ENCODE measurements around the gene PEX10. TPM values are rescaled to one million over a fixed set of nuclear protein-coding genes. Genes with fewer than 3 reads are reported as not detected.

The PEX10 gene
- total and polyA plus RNA-seq, 4 experiments from 2014 or later: 7.2 to 13.0 (median 10.1) TPM

DNA sequence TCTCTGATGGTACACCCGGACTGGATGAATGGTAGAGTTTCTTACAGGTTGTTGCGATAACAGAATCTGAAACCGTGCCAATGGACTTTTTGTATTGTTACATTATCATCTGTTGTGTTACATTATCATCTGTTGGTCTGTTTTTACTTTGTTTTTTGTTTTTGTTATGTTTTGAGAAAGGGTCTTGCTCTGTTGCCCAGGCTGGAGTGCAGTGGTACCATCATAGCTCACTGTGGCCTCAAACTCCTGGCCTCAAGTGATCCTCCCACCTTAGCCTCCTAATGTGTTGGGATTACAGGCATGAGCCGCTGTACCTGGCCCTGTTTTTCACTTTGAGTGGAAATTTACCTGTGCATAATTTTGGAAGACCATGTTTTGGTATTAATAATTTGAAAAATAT, 10.2 kb upstream of the PEX10 start:
- ChIA-PET POLR2A (ENCODE audit: partially characterized antibody) (no interaction called here), CTCF (ENCODE audit: partially characterized antibody) (no interaction called here)
- Mint-ChIP-seq H3K27ac (no peak overlapping the region), H3K27me3 (no peaks in the 10 kb centered on the region), H3K4me1 (peaks cover 0 to 11% (median under 1%) of the 10 kb centered on the region in 4 donors), H3K36me3 (peaks cover 0 to 1% of the 10 kb centered on the region in 2 donors), H3K4me3 (no peak overlapping the region), H3K9me3 (peaks cover 0 to 14% (median 0%) of the 10 kb centered on the region in 8 donors)
- H3K27me3 ChIP-seq (ENCODE audit: insufficient read depth, low read length): no peaks in the 10 kb centered on the region
- no peaks in the 10 kb centered on the region for H3K9me3 ChIP-seq (ENCODE audit: control insufficient read depth in 1 of 2, low read length in 2 of 2)
- H3K4me1 ChIP-seq (ENCODE audit: insufficient read depth, low read length): peaks cover 6% of the 10 kb centered on the region
- DNase-seq: no peak
- H3K27ac ChIP-seq (ENCODE audit: low read depth, low read length): no peak overlapping the region
- no peaks in the 10 kb centered on the region for H3K36me3 ChIP-seq (ENCODE audit: insufficient read depth, low read length)
- H3K4me3 ChIP-seq (ENCODE audit: low read length in 2 of 2): no peak overlapping the region
- intact Hi-C loops (cut with micrococcal nuclease): no loop called here

DNA sequence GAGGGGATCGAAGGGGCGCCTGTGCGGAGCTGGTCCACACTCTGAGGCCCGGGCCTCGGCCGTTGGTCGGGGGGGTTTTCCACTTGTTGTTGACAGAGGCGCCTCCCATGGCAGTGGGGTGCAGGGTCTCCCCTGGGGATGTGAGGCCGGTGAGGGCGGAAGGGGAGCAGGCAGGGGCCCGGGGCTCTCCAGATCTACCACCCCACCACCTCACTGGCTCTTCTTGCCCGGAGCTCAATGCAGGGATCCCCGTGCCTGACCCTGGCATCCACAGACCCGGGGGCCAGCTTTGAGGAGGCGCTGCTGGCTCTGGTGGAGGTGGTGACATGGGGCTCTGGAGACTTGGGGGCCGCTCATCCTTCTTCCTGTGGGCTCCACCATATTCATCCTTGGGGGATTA, 7.1 kb upstream of the PEX10 start:
- intact Hi-C loops (cut with micrococcal nuclease): no loop called here
- ChIA-PET POLR2A (ENCODE audit: partially characterized antibody) (interaction anchor here (1.0 to 1.4 kb wide), 3 partner anchors 26 to 137 kb away, joined by 3 to 4 read pairs (median 4); partner anchors contain the start of gene TNFRSF14), CTCF (ENCODE audit: partially characterized antibody) (interaction anchor here (1.3 kb wide), 1 partner anchor 129 kb away, joined by 3 read pairs; no protein-coding TSS in a partner anchor)
- Histone ChIP-seq H3K36me3 (ENCODE audit: insufficient read depth, low read length) (no peaks in the 10 kb centered on the region), H3K27ac (ENCODE audit: low read depth, low read length) (no peak overlapping the region), H3K4me3 (ENCODE audit: low read length in 2 of 2) (no peak overlapping the region), H3K27me3 (ENCODE audit: insufficient read depth, low read length) (no peaks in the 10 kb centered on the region), H3K4me1 (ENCODE audit: insufficient read depth, low read length) (peaks cover 37% of the 10 kb centered on the region), H3K9me3 (ENCODE audit: control insufficient read depth in 1 of 2, low read length in 2 of 2) (no peaks in the 10 kb centered on the region)
- Mint-ChIP-seq H3K27me3 (no peaks in the 10 kb centered on the region), H3K36me3 (peaks cover 0 to 4% of the 10 kb centered on the region in 2 donors), H3K9me3 (peaks cover 0 to 14% (median 0%) of the 10 kb centered on the region in 8 donors), H3K4me3 (no peak overlapping the region), H3K27ac (no peak overlapping the region), H3K4me1 (peaks cover 12 to 38% (median 22%) of the 10 kb centered on the region in 4 donors)
- peak in 1 of 5 donors; percentile 36 for DNase-seq

DNA sequence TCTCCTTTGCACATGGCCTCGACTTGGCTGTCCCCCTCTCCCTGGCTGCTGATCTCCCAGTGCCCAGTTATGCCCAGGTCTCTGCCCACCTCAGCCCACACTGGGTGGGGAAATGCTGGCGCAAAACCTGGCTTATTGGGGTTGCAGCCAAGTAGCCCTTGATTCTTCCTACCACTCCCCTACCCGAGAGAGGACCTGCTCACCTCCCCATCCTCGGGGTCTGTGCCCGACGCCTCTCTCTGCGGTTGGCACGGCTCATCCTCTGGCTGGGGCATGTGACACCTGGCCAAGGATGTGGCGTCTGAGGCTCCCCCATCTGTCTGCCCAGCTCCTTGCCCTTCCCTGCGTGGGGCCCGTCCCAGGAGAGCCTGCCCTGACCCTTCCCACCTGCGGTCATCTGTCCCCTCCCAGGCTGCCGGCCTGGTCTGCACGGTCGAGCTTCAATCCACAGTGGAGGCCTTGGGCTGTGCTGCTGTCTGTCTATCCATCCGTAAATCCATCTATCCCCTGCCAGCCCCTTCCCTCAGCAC, 6.5 kb upstream of the PEX10 start:
- Histone ChIP-seq H3K9me3 (ENCODE audit: control insufficient read depth in 1 of 2, low read length in 2 of 2) (no peaks in the 10 kb centered on the region), H3K36me3 (ENCODE audit: insufficient read depth, low read length) (no peaks in the 10 kb centered on the region), H3K27me3 (ENCODE audit: insufficient read depth, low read length) (no peaks in the 10 kb centered on the region), H3K27ac (ENCODE audit: low read depth, low read length) (no peak overlapping the region), H3K4me1 (ENCODE audit: insufficient read depth, low read length) (peaks cover 42% of the 10 kb centered on the region), H3K4me3 (ENCODE audit: low read length in 2 of 2) (no peak overlapping the region)
- no peak for DNase-seq
- intact Hi-C loops (cut with micrococcal nuclease): no loop called here
- Mint-ChIP-seq H3K27me3 (no peaks in the 10 kb centered on the region), H3K27ac (peak overlapping the region in 2 of 7 donors; percentile 25 to 69), H3K9me3 (peaks cover 0 to 11% (median 0%) of the 10 kb centered on the region in 8 donors), H3K4me1 (peaks cover 17 to 43% (median 28%) of the 10 kb centered on the region in 4 donors), H3K36me3 (peaks cover 0 to 7% of the 10 kb centered on the region in 2 donors), H3K4me3 (peak overlapping the region in 1 of 8 donors; percentile 25)
- CTCF ChIA-PET (ENCODE audit: partially characterized antibody): interaction anchor here (1.3 kb wide), 1 partner anchor 130 kb away, joined by 3 read pairs; no protein-coding TSS in a partner anchor
- POLR2A ChIA-PET (ENCODE audit: partially characterized antibody): interaction anchor here (1.4 to 5.0 kb wide), 2 partner anchors 128 to 137 kb away, joined by 4 to 112 read pairs; partner anchors contain the start of gene TNFRSF14

DNA sequence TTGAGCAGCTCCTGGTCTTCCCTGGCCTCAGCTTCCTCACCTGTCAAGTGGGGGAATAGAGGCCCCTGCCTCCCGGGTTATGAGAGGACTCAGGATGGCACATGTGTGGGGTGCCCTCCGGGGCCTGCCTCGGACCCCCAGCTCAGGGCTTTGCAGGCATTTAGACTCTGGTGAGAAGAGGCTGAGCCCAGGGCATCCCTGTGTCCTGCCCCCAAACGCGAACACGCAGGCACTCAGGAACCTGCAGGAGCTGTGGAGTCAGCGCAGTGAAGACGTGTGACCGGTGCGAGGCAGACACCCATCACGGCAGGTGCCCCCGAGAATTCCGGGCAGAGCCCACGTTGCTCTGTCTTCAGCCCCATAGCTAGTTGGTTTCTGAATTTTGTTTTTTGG, 5.5 kb upstream of the PEX10 start:
- Histone ChIP-seq H3K4me1 (ENCODE audit: insufficient read depth, low read length) (peaks cover 50% of the 10 kb centered on the region), H3K9me3 (ENCODE audit: control insufficient read depth in 1 of 2, low read length in 2 of 2) (no peaks in the 10 kb centered on the region), H3K27ac (ENCODE audit: low read depth, low read length) (no peak overlapping the region), H3K4me3 (ENCODE audit: low read length in 2 of 2) (no peak overlapping the region), H3K36me3 (ENCODE audit: insufficient read depth, low read length) (no peaks in the 10 kb centered on the region), H3K27me3 (ENCODE audit: insufficient read depth, low read length) (no peaks in the 10 kb centered on the region)
- ChIA-PET POLR2A (ENCODE audit: partially characterized antibody) (interaction anchor here (1.8 to 5.0 kb wide), 4 partner anchors 107 to 168 kb away, joined by 6 to 112 read pairs (median 46); partner anchors contain the start of genes PANK4 and PRXL2B), CTCF (ENCODE audit: partially characterized antibody) (interaction anchor here (3.3 to 4.2 kb wide), 2 partner anchors 106 to 129 kb away, joined by 25 to 85 read pairs; no protein-coding TSS in a partner anchor)
- Mint-ChIP-seq H3K4me3 (no peak overlapping the region), H3K4me1 (peaks cover 17 to 48% (median 29%) of the 10 kb centered on the region in 4 donors), H3K27ac (no peak overlapping the region), H3K36me3 (peaks cover 0 to 7% of the 10 kb centered on the region in 2 donors), H3K27me3 (no peaks in the 10 kb centered on the region), H3K9me3 (peaks cover 0 to 4% (median 0%) of the 10 kb centered on the region in 8 donors)
- intact Hi-C loops (cut with micrococcal nuclease): no loop called here
- no peak for DNase-seq

DNA sequence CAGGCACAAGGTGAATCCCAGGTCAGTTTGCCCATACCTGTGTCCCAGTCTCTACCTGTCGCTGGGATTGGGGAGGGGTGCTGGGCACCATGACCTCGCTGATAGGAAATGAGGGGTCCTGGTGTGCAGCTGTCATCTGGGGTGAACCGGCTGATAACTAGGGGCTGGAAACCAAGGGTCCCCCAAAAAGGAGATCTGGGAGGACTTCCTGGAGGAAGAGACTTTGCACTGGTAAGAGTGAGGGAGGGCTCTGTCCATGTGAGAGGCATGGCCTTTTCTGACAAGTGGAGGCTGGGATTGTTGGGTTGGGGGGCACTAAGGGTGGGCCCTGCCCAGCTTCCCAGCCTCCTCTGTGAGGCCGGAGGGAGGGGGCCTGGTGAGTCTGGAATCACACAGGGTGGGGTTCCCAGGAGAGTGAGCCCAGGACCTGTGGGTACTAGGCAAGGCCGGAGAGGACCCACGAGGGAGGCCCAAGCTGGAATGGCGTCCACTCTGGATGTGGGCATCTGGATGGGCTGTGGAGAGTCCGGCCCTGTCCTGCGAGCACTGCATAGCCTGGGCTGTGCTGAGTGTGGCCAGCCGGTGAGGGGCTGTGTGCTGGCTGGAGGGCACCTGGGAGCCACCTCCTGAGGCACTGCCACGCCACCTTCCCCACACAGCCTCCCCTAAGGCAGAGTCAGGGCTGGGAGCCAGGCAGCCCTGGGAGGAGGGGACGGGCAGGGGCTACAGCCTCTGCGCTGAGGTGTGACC, 4.9 kb upstream of the PEX10 start:
- Mint-ChIP-seq H3K27ac (peak overlapping the region; percentile 76 to 99 (median 92)), H3K36me3 (peaks cover 0 to 7% of the 10 kb centered on the region in 2 donors), H3K9me3 (peaks cover 0 to under 1% (median 0%) of the 10 kb centered on the region in 8 donors), H3K4me3 (peak overlapping the region; percentile 78 to 93 (median 86)), H3K27me3 (no peaks in the 10 kb centered on the region), H3K4me1 (peaks cover 17 to 48% (median 29%) of the 10 kb centered on the region in 4 donors)
- H3K36me3 ChIP-seq (ENCODE audit: insufficient read depth, low read length): no peaks in the 10 kb centered on the region
- no peaks in the 10 kb centered on the region for H3K27me3 ChIP-seq (ENCODE audit: insufficient read depth, low read length)
- peak in 1 of 5 donors; percentile 34 for DNase-seq
- intact Hi-C loops (cut with micrococcal nuclease): no loop called here
- peaks cover 50% of the 10 kb centered on the region for H3K4me1 ChIP-seq (ENCODE audit: insufficient read depth, low read length)
- ChIA-PET POLR2A (ENCODE audit: partially characterized antibody) (interaction anchor here (1.8 to 5.5 kb wide), 5 partner anchors 108 to 169 kb away, joined by 6 to 112 read pairs (median 36); partner anchors contain the start of genes PANK4, PRXL2B and TNFRSF14), CTCF (ENCODE audit: partially characterized antibody) (interaction anchor here (2.0 to 4.2 kb wide), 3 partner anchors 107 to 168 kb away, joined by 9 to 85 read pairs (median 25); no protein-coding TSS in a partner anchor)
- H3K27ac ChIP-seq (ENCODE audit: low read depth, low read length): peak overlapping the region; percentile 84
- peak overlapping the region in 1 of 2 donors; percentile 80 for H3K4me3 ChIP-seq (ENCODE audit: low read length in 2 of 2)
- H3K9me3 ChIP-seq (ENCODE audit: control insufficient read depth in 1 of 2, low read length in 2 of 2): no peaks in the 10 kb centered on the region

DNA sequence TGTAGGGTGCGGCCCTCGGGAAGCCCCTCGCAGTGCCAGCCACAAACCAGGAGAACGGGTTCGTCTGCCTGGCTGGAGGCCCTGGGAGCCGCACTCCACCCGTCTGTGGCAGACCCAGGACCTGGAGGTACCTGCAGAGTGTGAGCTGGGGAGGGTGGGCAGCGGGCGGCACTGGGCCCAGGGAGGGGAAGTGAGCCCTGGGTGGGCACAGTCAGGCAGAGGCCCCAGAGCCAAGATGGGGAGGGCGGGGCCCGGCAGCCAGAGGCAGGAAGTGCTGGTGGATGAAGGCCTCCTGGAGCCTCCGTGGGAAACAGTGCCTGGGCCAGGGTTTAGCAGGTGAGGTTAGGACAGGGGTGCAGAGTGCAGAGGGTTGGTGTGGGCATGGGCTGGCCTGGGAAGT, 4.0 kb upstream of the PEX10 start:
- CTCF ChIA-PET (ENCODE audit: partially characterized antibody): interaction anchor here (0.7 to 4.2 kb wide), 10 partner anchors 10 to 371 kb away, joined by 3 to 85 read pairs (median 9); partner anchors contain the start of genes PANK4 and TNFRSF14
- DNase-seq: peak in 4 of 5 donors; percentile 8 to 55 (median 22)
- no peaks in the 10 kb centered on the region for H3K9me3 Mint-ChIP-seq
- Histone ChIP-seq H3K27ac (ENCODE audit: low read depth, low read length) (peak overlapping the region; percentile 84), H3K4me1 (ENCODE audit: insufficient read depth, low read length) (peaks cover 57% of the 10 kb centered on the region), H3K27me3 (ENCODE audit: insufficient read depth, low read length) (no peaks in the 10 kb centered on the region), H3K9me3 (ENCODE audit: control insufficient read depth in 1 of 2, low read length in 2 of 2) (no peaks in the 10 kb centered on the region), H3K36me3 (ENCODE audit: insufficient read depth, low read length) (no peaks in the 10 kb centered on the region), H3K4me3 (ENCODE audit: low read length in 2 of 2) (peak overlapping the region; percentile 65 to 80)
- intact Hi-C loops (cut with micrococcal nuclease): no loop called here
- peaks cover 17 to 52% (median 32%) of the 10 kb centered on the region in 4 donors for H3K4me1 Mint-ChIP-seq
- H3K36me3 Mint-ChIP-seq: peaks cover 0 to 9% of the 10 kb centered on the region in 2 donors
- POLR2A ChIA-PET (ENCODE audit: partially characterized antibody): interaction anchor here (1.0 to 5.5 kb wide), 22 partner anchors 8 to 370 kb away, joined by 3 to 112 read pairs (median 5); partner anchors contain the start of genes FAAP20, HES5, MORN1 and PANK4
- H3K27ac Mint-ChIP-seq: peak overlapping the region; percentile 76 to 99 (median 92)
- peak overlapping the region; percentile 78 to 93 (median 86) for H3K4me3 Mint-ChIP-seq
- H3K27me3 Mint-ChIP-seq: no peaks in the 10 kb centered on the region
